H1 (cell line): ENCODE measurements around the gene CNGB1.
A peak's percentile ranks its signal among the peaks of the same experiment; 100 is the strongest.

ENCODE experiments used
- CHD2 ChIP-seq: IDR thresholded peaks from 2 replicates; pipeline ENCODE4 v1.6.1; 2012; ENCODE audit warnings: low read length, improper control_type of control experiment
- EZH2 ChIP-seq: fragments of 200-600 bp; sonication (generic); IDR thresholded peaks from 2 replicates; pipeline ENCODE4 v1.7.1; 2012; ENCODE audit warnings: low read depth, mild to moderate bottlenecking, moderate library complexity, low read length, inconsistent platforms; ENCODE audit not compliant: severe bottlenecking
- GABPA ChIP-seq: IDR thresholded peaks from 2 replicates; pipeline ENCODE4 v1.6.1; 2011; ENCODE audit warnings: mild to moderate bottlenecking, low read length, moderate library complexity, borderline replicate concordance; ENCODE audit not compliant: insufficient read depth
- PHF8 ChIP-seq: fragments of 200-600 bp; sonication (generic); conservative IDR thresholded peaks from 2 replicates; pipeline ENCODE4 v1.7.1; 2012; ENCODE audit warnings: low read depth, mild to moderate bottlenecking, inconsistent platforms, low read length, moderate library complexity
- POU5F1 ChIP-seq: IDR thresholded peaks from 2 replicates; pipeline ENCODE4 v1.6.1; 2011; ENCODE audit warnings: low read depth, mild to moderate bottlenecking, low read length, moderate library complexity
- SIN3A ChIP-seq, 2 experiments: IDR thresholded peaks in 1 of 2; conservative IDR thresholded peaks in 1 of 2; 2 replicates each; pipeline ENCODE4 v1.6.1; 2011 to 2012; ENCODE audit warnings: low read length in 2 of 2, improper control_type of control experiment in 1 of 2, low read depth in 1 of 2, mild to moderate bottlenecking in 1 of 2
- ZNF274 ChIP-seq: IDR thresholded peaks from 2 replicates; pipeline ENCODE4 v1.7.0; 2012; ENCODE audit warnings: low read length, borderline replicate concordance; ENCODE audit errors: extremely low read depth
- TF ChIP-seq, protein P1 (sequence below), 3 experiments: IDR thresholded peaks; 1 replicate in 2 of 3; 2 replicates in 1 of 3; pipeline versions ENCODE4 v1.5.1 to v1.6.1; 2011; ENCODE audit warnings: low read length in 3 of 3, mild to moderate bottlenecking in 3 of 3, inconsistent platforms in 2 of 3, low read depth in 1 of 3, moderate library complexity in 1 of 3; ENCODE audit not compliant: insufficient read depth in 1 of 3; ENCODE audit errors: control extremely low read depth in 1 of 3

DNA sequence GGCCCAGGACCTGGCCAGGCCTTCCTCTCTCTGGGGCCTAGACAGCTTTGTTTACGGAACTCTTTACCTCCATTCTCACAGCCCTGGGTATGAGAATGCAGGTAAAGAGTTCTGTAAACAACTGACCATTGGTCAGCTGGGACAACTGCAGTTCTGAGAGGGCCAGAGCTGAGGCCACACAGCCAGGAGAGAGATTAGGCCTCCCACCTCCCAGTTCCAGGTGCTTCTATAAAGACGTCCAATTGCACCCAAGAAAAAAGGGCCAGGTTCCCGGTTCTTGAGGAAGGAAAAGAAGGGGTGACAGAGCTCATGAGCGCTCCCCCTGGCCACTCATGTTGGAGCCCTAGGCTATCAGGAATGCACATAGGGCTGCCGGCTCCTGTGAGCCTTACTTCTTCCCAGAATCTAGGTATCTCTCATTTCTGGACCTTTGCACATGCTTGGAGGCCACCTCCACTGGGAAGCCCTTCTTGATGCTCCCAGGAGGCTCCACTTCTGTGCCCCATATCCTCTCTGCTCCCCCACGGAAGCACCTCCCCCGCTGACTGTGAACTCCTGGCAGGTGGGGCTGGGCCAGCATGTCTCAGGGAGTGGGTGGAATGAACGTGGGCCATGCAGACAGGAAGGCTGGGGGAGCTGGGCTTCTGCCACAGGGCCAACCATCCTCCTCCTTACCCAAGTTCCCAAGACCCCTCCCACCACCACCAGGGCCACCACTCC, 13.1 kb downstream of the CNGB1 start:
- TF ChIP-seq, protein P1, sequence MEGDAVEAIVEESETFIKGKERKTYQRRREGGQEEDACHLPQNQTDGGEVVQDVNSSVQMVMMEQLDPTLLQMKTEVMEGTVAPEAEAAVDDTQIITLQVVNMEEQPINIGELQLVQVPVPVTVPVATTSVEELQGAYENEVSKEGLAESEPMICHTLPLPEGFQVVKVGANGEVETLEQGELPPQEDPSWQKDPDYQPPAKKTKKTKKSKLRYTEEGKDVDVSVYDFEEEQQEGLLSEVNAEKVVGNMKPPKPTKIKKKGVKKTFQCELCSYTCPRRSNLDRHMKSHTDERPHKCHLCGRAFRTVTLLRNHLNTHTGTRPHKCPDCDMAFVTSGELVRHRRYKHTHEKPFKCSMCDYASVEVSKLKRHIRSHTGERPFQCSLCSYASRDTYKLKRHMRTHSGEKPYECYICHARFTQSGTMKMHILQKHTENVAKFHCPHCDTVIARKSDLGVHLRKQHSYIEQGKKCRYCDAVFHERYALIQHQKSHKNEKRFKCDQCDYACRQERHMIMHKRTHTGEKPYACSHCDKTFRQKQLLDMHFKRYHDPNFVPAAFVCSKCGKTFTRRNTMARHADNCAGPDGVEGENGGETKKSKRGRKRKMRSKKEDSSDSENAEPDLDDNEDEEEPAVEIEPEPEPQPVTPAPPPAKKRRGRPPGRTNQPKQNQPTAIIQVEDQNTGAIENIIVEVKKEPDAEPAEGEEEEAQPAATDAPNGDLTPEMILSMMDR (IDR thresholded peaks at IDR 0.05; ENCODE audit: control extremely low read depth in 1 of 3, insufficient read depth in 1 of 3, low read depth in 1 of 3, low read length in 3 of 3), result peak in 2 of 3 experiments; percentile 16 to 24; a peak in 3 of 4 replicates
- TF ChIP-seq GABPA, result no peak
- no peak for TF ChIP-seq EZH2
- TF ChIP-seq CHD2, result no peak
- no peak for TF ChIP-seq PHF8
- TF ChIP-seq SIN3A (conservative IDR thresholded peaks at IDR 0.05 in 1 of 2, IDR thresholded peaks at IDR 0.05 in 1 of 2; ENCODE audit: low read depth in 1 of 2, low read length in 2 of 2), result no peak
- TF ChIP-seq ZNF274, result no peak
- no peak for TF ChIP-seq POU5F1
